ENCODE results near the gene GLB1L.

Gene GLB1L

DNA sequence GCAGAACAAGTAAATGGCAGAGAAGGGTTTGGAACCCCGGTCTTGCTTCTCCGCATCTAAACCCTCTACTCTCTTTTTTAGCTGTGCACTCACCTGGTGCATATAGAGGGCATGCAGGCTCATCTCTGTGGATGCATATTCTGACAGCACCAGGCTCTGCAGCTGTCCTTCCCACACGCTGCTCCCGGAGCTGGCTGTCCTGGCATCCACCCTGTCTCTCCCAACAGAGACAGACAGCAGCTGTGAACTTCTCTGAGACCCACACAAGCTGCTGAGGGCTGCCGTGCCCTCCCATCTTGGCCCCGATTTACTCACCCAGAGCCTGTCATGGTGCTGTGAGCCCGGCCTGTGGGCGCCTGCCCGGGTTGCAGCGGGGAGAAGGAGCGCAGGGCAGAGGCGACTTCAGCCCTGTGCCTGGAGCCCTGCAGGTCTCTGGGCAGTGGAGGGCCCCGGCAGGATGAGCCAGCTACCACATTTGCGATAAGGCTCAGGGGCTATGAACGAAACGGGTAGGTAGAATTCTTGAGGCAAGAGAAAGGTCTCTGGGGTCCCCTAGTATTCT lies 23.2 kb downstream of the GLB1L start:
- no peak for DNase-seq

DNA sequence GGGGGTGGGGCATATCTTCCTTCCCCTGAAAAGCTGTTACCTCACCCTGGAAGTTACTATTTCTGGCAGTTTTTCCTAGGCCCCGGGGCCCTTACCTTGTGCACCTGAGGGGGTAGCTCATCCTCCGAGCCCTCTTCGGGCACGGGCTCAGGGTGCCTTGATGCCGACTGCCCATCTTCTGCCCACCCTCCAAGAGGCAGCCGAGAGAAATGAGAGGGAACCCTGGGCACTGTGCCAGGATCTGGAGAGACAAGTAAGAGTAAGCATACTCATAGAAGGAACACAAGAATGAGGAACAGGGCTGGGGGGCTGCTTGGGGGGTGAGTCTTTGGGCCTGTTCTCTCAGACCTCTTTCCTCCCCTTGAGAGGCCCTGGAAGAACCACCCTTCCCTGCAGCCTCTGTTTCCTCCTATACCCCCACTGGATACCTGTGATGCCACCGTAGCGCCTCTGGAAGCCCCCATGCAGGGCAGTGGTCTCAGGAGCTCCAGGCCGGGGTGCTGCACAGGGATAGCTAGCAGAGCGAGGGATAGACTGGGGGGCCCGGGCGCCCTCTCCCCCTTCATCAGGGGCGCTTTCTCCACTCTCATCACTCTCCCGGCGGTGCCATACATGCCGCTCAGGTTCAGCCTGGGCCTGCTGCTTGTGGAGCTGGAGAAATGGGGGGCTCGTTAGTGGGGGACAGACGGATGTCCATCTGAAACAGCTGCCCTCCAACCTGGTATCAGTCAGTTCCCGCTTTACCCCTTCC lies 24.4 kb downstream of the GLB1L start:
- DNase-seq: peak in 3 of 4 experiments; percentile 31 to 45 (median 39)

DNA sequence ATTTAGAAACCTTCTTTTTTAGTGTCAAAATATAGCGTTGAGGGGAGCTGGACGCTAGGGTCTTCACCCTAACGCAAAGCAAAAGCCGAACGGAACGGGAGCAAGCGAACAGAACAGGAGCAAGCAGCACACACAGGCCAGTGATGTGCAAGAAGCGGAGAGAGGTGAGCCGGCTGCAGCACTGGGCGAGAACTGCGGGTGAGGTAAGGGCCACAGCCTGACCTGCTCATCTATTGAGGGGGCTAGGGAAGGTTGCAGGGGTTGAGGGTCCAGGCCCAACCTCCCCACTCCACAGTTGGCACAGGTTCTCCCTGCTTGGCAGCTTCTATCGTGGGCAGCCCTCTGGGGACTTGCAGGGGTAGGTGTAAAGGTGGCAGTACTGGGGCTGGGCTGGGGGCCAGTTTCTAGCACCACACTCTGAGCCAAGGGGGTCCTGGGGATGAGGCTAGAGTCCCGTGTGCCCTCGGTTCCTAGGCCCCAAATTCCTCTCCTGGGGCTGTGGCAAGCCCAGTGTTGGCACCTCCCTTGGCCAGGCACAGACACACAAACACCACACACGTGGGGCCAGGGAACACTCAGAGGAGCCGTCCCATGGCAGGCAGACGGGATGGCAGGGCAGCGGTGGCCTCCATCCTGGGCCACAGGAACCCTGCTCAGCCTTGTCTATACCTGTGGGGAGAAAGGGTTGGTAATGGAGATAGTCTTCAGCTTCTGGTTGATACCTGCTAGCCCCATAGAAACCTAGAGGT lies 25.3 kb downstream of the GLB1L start:
- no peak for DNase-seq

DNA sequence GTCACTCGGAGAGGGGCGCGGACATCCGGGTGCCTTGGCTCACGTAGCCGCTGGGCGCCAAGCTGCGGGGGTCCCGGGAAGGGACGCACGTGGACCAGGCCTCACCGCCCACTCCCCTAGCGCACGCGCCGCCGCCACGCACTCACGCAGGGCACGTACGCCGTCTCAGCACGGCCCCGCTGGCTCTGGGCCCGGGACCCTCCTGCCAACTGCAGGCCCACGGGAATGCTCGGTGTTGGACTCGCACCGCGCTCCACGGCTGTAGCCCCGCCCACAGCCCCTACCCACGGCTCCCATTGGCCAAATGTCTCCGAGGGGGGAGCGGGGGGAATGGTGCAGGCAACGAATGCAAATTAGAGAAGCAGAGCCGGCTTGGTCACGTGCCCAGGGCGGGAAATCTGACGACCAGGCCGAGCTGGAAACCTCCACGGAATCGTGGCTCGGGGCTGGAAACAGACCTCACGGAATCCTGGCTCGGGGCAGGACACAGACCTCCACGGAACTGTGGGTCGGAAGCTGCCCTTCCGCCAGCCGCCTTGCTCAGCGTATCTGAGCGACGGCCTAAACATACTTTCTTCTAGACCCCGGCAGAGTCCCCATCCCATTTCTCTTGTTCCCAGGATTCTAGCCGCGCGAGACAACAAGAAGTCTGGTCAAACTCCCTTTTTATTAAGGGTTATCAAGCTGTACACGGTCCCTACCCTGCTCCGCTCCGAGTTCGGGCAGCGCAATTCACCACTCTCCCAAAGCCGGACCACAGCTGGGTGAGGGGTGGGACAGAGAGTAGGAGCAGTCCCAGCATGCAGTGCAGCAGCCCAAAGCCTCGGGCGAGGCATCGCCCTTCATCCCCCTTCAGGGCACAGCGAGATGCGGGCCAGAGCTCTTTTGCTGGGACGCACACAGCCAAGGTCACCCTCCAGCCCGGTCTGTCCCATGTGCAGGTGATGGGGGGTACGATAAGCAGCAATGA lies 26.2 kb downstream of the GLB1L start, which contains the start of gene ABCB6:
ABCB6 (minus strand) TSS at position 227 of the 970 bp plus-strand sequence. CDS start 285 bp downstream, outside the sequence.
- peak; percentile 59 to 84 (median 75) for DNase-seq

DNA sequence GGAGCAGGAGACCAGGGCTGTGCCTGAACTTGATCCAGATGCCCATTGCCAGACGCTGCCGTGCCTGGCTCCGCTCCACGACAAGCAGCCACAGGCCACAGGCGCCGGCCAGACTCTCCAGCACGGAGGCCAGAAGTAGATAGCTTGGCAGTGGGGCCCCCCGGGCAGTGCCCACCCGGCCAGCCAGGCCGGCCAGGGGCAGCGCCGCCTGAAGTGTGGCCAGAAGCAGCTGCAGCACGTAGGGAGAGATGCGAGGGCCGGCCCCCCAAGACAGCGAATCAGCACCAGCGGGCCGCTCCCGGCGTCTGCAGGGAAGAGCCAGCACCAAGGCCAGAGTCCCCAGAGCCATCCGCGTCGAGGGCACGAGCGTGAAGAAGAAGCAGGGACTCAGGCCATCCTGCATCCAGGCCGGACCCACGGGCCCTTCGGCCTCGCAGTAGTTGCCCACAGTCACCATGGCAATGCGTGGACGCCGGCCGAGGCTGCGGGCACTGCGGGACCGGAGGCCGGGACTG lies 27.0 kb downstream of the GLB1L start:
- peak; percentile 46 to 76 (median 64) for DNase-seq

DNA sequence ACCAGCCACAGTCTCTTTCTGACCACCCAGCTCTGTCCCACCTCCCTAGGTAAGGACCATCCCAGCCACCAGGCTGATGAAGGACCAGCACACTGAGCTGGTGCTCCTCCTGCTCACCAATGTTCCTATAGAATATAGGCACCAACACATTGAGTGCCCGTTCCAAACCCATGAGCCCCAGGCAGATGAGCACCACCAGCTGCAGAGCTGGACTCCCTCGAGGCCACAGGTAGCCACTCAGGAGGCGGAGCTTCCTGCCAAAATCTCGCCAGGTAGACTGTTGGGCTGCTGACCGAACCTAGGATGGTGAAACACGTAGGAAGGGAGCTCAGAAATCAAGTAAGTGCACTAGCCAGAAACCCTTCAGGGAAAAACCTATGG lies 28.7 kb downstream of the GLB1L start:
- no peak for DNase-seq

DNA sequence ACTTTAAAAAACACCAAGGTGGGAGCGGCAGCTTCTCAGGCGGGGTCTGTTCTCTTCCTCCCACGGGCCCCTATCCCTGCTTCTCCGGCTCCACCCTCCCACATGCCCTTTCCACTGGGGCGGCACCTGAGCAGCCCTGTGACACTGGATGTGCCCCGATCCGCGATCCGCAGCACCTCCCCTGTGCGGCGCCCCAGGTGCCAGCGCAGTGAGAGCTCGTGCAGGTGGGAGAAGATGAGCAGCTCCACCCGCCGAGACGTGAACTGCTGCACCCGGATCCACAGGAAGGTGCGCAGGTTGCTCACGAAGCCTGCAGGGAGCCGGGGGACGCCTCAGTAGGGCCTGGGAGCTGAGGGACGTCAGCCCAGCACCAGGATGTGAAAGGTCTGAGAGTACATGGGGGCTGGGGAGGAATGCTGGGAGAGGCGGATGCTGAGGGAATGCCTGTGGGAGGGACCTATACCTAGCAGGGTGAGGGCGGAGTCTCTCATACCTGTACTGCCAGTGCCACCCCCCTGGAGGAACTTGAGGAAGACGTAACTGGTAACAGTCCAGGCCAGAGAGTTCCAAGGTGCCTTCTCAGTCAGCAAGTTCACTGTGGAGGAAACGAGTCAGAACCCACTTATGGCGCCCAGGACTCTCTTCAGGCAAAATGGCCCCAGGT lies 29.2 kb downstream of the GLB1L start:
- DNase-seq: no peak

DNA sequence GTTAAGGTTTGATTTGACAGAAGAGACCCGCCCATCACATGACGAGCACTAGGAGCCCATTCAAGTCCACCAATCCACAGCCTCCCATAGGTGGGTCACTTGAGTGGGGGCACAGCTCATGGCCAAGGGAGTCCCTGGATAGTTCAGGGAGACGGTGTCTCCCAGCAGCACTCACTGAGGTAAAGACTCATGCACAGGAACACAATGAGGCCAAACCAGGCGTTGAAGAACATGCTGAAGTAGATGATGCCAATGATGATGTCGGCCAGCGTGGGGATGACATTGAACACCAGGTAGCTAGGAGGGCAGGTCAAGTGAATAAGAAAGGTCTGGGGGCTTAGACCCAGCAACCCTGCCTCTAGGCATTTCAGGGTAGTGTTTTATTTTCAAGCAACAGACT lies 30.5 kb downstream of the GLB1L start:
- no peak for DNase-seq

DNA sequence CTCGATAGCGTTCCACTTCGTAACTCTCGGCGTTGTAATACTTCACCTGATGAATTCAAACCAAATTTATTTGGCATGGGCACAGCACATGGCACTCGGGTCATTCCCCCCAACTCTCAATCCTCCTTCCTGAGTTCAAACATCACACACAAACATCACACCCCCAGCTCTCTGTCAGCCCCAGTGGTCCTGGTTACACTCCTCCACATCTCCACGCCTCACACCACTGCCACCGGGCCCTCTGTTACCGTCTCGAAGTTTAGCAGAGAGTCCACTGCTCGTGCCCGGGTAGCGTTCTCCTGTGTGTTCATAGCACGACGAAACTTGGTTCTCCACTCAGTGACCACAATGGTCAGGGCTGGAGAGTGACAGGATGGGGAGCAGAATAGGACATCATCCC lies 31.1 kb downstream of the GLB1L start:
- no peak for DNase-seq

DNA sequence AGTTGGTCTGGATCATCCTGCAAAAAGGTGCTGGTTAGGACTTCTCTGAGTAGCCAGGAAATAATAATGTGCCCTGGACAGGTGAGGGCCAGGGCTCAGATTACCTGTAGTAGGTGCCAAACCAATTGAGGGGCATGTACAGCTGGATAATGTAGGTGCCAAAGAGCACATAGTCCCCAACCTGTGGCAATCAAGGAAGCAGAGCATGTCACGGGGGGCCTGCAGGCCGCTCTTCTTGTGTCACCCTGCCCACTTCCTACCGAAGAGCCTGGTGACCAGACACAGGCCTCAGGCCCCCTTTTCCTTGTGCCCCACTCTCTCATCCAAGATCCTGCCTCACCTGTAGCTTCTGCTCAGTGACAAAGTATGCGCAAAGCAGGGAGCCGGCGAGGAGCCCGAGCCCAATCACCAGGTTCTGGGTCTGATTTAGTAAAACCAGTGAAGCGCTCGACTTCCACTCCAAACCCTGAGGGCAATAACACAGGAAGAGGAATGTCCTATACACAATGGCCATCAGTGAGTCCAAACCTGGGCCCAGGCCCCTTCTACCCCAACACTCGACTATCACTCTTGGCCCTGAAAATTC lies 31.7 kb downstream of the GLB1L start:
- no peak for DNase-seq

DNA sequence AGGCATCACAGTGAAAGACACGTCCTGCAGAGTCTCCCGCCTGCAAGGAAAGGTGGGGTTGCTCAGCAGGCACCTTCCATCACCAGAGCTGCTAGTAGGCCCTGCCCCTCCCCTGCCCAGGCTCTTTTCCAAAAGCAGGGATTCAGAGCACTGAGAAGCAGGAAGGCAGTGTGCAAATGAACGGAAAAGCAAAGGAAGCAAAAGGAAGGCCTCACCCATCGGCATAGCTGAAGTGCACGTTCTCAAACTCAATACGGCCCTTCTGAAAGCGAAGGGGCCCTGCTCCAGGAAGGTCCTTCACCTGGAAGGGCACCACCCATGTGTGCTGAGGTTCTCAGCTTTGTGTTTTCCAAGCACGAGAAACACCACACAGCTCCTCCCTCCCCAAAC lies 32.2 kb downstream of the GLB1L start:
- DNase-seq: no peak

DNA sequence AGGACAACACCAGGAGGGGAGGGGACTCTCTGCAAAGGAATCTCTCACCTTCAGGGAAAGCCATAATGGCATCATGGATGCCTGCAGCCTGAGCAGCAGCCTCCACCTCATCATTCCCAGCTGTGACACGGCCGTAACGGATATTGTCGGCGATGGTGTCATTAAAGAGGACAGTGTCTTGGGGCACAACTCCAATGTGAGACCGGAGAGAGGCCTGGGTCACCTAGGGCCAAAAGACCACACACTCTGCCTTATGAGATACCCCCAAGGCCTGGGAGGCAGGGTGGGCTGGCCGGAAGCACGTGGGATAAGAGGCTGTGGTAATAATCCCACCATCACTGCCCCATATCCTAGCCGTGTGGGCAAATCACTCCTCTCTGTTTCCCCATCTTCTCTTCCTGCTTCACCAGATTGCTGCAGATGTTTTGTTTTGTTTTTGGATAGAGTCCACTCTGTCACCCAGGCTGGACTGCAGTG lies 34.3 kb downstream of the GLB1L start:
- no peak for DNase-seq

DNA sequence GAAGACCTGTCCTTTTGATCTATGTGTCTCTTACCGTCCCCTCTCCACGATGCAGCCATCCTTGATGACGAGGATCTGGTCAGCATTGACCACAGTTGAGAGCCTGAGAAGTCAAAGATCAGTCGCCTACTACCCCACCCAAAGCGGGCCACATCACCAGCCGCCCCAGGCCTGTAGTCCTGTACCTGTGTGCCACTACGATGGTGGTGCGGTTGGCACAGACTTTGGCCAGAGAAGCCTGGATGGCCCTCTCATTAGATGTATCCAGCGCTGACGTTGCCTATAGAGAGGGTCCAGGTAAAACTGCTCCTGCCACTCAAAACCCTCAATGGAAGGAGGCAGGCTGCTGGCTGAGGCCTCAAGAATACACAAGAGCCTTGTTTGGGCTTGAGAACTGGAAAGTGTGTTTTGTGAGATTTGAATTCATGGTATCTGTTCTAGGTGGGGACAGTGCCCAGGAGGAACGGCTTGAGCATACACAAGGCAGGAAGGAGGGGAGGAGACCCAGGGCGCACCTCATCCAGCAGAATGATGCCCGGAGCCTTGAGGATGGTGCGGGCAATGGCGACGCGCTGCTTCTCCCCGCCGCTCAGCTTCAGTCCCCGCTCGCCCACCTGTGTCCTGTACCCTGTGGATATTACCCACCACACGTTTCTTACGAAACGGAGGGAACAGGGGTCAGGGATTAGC lies 34.9 kb downstream of the GLB1L start:
- DNase-seq: no peak

DNA sequence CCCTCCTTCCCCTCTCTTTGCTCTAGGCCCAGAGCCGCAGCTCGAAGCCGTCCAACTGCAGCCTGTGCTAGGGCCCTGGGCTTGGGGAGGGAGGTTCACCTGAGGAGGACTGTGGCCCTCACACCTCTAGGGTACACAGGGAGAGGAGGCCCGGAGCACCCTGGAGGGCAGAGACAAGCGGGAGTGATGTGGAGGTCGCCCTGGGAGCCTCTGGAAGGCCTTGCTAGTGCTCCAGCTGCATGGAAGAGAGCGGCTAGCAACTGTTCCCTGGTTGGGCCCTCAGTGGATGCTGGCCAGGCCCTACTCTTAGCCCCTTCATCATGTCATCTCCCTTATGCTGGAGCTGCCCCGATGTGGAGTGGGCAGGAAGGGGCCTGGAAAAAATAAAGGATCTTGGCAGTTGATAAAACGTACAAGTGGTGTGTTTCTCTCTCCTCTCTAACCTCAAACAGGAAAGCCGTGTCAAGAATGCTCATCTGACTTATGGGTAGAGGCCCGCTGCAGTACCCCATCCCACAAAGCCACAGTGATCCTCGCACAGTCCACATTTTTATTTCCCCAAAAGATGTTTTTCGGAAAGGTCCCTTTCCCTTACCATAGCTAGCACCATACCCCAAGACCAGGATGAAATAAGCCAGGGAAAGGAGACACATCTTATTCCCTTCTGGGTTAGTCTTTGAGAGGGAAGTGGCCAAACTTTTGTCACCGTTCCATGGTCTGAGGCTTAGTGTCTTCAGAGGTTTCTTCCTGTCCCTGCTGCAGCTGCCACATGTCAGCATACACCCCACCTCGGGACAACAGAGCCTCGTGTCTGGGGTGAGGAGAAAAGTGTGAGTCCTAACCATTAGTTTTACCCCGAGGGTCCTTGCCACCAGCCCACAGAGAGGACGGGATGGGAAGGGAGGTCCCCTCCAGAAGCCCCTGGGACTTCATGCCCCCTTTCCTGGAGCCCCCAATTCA lies 35.7 kb downstream of the GLB1L start:
- no peak for DNase-seq

DNA sequence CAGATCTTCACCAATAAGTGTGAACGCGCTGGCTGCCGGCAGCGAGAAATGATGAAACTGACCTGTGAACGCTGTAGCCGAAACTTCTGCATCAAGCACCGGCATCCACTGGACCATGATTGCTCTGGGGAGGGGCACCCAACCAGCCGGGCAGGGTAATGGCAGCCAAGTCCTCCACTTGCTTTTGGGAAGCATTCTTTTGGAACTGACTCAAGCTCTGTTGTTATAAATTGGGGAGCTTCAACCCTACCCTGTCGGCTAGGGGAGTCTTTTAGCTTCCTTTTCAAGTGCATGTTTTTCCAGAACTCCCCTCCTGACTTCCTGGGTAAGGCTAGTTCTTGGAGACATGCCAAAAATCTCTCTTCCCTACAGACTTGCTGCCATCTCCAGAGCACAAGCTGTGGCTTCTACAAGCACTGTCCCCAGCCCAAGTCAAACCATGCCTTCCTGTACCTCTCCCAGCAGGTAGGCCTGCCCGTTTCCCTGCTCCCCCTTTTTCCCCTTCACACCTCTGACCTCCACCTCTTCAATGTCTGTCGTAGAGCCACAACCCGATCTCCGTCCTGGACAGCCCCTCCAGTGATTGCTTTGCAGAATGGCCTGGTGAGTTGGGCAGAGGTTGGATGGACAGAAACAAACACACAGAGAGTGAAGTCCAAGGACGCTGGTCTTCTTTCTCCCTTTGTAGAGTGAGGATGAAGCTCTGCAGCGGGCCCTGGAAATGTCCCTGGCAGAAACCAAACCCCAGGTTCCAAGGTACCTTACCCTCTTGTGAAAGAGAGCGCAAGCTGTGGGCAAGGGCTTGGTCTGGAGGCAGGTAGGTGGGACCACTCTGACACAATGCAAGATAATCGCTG lies 37.1 kb downstream of the GLB1L start:
- DNase-seq: peak; percentile 10 to 55 (median 36)

DNA sequence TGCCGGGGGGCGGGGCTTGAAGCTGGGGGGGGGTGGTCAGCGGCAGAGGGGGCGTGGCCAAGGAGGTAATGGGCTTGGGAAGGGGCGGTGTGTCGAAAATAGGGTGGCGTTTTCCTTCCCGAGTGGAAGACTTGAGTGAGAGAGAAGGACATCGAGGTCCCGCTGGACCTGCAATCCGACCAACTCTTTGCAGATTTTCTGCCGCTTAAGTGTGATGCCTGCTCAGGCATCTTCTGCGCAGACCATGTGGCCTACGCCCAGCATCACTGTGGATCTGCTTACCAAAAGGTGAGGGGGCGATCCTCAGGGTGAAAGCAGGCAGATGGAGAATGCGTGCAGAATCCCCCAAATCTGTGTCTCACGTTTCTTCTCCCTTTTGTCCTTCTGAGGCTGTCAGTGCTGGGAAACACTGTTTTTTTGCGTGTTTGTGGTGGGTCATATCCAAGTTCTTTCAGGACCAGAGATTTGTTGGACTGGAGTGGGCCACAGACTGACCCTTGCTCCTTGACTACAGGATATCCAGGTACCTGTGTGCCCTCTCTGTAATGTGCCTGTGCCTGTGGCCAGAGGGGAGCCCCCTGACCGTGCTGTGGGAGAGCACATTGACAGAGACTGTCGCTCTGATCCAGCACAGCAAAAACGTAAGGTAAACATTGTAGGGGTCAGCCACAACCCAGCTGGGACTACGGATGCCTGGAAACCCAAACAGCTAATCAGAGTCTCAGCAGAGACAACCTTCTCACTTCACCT lies 37.9 kb downstream of the GLB1L start:
- DNase-seq: no peak

DNA sequence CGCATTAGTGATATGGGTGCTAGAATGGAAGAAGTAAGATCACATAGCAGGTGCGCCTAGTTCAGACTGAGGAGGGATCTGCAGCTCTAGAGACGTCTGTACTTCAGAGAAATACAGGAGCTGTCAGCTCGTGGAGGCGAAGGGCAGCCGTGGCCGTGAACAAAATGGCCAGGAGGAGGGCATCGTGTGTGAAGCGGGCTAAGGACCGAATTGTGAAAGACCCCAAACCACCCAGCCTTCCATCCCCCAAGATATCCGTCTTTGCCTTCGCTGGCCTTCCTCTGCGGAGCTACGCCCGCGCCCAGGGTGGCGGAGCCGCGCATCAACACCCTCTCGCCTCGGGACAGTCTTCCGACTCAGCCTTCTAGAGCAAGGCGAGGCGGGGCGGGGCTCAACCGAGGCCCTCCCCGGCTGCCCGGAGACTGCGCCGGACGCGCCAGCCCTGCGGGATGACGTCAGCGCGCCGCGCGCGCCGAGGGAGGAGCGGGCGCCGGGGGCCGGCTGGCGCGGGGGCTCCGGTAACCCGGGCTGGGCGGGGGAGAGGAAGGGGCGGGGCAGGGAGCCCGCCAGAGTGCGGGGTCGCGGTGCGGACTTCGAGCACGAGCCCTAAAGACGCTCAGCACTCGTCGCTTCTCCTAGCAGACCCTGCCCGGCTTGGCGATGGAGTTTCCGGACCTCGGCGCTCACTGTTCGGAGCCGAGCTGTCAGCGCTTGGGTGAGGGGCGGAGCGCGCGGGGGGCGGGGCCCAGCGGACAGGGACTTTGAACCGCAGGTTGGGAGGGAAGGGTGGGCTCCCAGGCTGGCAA lies 38.7 kb downstream of the GLB1L start, which contains the start of gene ZFAND2B:
ZFAND2B (plus strand) TSS at position 455 of the 806 bp plus-strand sequence; CDS start at position 661, 206 bp downstream.
- peak; percentile 97 to 99 (median 98) for DNase-seq
